ENCODE results near the gene ADAMTS7.
"Not testable (repeated sequence)": the region's sequence is repeated elsewhere in the genome, so short reads cannot be mapped to it uniquely, and the experiment has no call there.

ADAMTS7 gene

DNA sequence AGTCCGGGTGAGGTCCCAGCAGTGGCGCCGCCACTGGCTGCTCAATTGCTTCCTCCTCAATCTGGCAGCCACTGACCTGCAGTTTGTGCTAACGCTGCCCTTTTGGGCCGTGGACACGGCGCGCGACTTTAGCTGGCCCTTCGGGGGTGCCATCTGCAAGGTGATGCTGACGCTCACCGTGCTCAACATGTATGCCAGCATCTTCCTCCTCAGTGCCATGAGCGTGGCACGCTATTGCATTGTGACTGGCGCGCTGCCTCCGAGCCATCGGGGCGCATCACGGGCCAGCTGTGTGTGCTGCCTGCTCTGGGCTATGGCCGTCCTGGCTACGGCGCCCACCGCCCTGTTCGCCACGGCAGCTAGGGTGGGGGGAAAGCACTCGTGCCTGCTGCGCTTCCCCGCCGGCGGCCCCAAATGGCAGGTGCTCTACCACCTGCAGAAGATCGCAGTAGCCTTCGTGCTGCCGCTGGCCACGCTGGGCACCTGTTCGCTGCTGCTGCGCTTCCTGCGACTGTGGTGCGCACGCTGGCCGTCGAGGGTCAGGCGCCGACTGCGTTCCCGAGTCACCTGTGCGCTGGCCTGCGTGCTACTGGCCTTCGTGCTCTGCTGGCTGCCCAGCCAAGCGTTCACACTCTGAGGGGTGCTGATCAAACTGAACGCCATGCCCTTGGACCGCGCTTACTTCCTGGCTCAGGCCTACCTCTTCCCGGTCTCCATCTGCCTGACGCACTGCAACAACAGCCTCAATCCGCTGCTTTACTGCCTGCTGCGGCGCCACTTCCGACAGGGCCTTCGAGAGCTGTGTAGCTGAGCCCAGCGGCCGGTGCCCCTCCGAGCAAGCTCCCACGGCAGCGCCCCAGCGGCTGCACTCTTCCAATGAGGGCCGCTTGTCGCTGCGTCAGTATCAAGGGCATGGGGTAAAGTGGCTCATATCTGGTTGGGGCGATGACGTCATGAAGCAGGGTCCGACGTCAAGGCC lies 20.3 kb upstream of the ADAMTS7 start:
- no peak for DNase-seq

DNA sequence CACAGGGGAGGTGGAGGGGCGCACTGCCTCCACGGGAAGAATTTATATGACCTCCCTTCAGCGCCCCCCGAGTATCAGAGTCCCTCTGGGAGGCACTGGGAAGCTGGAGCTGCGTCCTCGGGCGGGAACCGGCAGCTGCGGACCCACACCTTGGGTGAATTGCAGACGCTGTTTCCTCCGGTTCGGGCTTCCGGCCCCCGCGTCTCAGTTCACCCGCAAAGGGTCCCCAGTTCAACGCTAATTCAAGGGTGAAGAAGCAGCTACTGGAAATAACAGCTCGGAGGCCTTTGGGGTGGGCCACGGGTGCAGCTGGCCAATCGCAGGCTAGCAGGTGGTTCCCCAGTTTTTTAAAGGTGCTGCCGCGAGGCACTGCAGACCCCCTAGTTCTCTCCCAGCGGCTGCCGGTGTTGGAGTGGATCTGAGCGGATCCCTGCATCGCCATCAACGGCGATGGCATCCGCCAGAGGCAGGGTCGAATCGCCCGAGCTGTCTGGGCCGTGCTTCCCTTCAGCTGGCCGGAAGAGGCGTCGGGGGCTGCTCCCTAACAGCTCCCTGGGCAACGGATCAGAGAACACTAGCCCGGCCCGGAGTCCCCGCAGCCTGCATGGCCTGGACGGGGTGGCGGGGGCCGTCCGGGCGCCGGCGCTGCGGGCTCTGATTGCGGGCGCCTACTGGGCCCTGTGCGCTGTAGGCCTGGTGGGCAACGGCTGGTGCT lies 19.4 kb upstream of the ADAMTS7 start:
- no peak for DNase-seq

DNA sequence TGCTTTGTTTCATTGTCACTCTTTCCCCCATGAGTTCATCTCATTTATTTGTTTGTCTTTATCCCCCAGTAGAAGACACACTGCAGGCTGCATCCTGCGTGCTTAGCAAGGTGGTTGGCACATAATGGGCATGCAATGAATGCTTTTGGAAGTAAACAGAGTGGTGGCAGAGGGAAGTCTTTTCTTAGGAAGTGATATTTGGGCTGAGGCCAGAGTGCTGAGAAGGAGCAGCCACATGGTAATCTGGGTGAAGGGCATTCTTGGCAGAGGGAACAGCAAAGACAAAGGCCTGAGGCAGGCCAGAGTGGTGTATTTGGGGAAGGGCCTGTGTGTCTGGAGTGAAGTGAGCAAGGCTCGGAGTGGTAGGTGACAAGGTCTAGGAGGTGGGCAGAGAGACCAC lies 17.7 kb upstream of the ADAMTS7 start:
- no peak for DNase-seq

DNA sequence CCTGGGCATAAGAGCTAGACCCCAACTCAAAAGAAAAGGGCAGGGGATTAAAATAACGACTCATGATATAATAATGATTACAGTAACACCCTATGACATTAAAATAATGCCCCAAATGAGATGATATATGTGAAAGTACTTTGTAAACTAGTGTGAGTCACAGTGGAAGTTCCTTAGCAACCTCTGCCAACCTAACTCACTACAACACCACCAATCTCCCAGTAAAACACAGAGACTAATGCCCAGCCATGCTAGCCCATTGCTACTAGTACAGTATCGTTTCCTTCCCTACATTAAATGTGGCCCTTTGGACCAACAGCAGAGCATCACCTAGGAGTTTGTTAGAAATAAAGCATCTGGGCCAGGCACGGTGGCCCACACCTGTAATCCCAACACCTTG lies 11.2 kb upstream of the ADAMTS7 start:
- no peak for DNase-seq

DNA sequence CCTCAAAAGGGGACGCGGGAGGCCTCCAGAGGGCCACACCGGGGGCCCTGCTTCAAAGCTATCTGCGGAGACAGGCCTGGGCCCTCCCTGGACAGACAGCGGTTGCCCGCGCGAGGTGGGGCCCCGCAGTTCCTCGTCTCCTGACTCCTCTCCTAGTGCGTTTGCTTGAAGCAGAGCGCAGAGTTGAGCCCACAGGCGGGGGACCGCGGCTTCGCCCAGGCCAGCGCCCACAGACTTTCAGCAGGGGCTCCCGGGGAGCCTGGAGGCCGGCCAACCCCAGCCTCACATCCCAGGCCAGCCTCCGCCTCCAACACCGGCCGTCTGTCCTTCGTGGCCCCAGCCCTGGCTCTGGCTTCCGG lies 540 bp upstream of the ADAMTS7 start:
- no peak for DNase-seq

DNA sequence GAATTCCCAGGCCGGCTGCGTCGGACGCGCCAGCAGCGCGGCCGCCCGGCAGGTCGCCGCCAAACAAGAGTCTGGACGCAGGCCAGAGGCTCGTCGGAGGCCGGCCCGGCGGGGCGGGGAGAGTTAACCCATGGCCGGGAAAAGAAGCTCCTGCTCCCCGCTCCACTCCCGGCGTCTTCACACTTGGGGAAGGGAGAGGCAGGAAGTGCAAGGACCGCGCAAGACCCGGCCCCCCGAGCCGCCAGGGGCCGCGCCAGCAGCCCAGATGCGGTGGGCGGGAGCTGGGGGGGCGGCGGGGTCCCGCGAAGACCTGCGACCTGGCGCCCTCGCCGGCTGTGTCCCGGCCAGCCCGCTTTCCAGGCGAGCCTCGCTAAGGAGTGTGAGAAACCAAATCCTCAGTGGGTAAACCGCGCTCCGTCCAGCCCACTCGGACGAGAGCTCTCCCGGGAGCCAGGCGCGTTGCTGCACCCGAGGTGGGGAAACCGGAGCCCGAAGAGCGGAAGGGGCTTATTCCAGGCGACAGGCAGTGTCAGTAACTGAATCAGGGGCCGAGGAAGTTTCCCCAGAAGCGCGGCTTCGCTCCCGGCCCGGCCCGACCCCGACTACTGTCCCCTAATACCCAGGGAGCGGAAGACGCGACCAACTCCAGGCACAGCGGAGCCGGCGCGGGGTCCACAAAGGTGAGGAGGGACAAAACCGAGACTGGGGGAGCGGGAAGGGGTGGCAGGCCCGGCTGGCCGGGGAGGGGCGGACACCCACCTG lies 721 bp downstream of the ADAMTS7 start:
- DNase-seq: peak in 1 of 2 experiments; percentile 10

DNA sequence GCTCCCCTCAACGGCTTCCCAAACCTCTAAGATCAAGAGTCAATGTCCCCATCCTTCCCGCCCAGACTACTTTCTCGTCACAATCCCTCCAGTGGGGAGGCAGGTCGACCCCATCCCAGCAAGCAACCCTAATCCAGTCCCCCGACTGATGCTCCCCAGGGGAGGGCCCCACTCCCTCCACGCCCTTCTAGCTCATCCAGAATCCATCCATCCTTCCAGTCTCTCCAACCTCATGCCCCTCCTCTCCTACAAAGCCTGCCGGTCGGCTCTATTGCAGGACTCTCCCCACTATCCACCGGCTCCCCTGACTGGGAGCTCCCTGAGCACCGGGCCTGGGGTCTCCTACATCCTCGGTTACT lies 1.3 kb downstream of the ADAMTS7 start:
- DNase-seq: no peak

DNA sequence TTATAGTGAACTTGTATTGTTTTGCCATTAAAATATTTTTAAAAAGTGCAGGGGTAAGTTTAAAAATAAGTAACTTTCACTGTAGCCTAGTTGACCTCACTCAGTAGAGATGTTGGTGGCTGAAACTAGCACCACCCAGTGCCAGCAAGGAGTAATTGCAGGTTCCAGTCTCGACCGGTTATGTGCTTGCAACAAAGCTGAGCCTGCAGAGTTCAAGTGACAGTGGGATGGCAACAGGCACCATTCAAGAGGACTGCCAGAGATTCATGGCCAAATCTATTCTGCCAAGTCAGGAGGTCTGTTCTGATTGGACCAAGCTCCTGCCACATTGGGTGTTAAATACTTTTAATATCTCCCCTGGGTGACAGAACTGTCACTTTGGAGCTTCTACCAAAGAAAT lies 2.7 kb downstream of the ADAMTS7 start:
- DNase-seq: no peak

DNA sequence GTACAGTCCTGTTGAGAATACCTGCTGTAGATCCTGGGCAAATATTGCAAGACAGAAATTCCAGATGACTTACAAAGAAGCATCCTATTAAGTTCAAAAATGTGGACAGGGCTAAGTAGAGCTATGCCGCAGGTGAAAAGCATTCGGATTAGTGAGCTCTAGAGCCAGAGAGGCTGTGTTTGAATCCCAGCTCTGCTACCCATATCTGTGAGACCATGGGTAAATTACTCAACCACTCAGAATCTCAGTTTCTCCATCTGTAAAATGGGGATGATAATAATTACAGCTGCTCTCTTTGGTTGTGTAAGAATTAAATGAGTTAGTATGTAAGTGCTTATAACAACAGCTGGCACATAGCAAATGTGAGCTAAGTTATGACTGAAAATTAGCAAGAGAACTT lies 3.9 kb downstream of the ADAMTS7 start:
- no peak for DNase-seq

DNA sequence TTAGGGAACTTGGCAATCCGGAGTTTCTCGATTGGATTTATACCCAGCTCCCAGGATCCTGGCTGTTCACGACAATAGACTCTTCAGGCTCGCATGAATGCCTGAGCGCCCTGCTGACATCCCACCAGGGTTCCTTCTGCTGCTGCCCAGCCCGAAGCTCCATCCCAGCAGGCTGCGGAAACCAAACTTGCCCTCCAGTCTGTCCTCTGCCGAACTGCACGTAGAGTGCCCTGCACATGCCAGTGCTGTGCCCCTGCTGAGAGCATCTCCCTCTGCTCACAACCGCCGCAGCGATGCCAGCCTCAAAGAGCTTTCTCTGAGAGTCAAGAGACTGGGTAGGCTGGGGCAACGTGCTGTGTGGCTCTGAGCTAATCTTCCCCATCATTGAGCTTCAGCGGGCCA lies 6.9 kb downstream of the ADAMTS7 start:
- DNase-seq: no peak

DNA sequence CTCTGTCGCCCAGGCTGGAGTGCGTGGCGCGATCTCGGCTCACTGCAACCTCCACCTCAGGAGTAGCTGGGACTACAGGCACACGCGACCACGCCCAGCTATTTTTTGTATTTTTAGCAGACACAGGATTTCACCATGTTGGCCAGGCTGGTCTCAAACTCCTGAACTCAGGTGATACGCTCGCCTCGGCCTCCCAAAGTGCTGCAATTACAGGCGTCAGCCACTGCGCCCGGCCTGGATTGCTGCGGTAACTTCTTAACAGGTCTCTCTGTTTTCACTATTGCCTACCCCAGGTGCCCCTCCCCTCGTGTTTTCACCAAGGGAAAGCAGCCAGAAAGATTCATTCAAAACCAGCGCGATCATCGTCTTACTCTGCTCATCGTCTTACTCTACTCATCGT lies 10.5 kb downstream of the ADAMTS7 start:
- DNase-seq: no peak

DNA sequence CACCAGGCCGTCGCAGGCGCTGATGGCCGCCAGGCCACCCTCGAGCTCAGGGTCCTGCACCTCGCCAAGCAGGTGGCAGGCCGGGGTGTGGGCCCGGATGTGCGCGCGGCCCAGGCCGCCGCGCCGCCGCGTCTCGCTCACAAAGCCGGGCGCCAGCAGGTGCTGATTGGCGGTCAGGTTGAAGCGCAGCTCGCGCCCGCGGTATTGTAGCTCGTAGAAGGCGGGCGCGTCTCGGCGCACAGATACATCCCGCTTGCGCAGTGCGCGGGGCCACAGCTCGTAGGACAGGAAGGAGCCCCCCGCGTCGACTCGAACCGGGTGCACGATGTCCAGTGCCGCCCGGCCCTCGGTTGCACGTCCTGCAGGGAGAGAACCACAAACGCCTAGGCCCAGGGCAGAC lies 11.1 kb downstream of the ADAMTS7 start:
- no peak for DNase-seq

DNA sequence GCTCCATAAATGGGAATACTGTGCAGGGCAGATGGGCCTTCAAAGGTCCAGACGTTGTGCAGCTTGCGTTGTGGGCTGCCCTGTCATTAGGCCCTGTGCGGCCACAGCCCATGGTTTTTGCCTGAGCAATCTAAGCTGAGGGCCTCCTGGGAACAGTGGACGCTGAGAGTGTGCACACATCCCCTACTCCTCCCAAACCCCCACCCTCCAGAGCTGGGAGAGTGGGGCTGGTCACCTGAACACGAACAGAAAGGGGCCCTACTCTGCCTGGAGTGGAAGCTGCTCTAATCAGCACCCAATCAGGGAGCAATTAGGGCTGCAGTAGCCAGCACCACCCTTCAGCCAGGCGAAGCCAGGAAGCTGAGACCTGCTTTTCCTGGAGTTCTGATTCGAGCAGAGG lies 12.2 kb downstream of the ADAMTS7 start:
- not testable (repeated sequence) for DNase-seq

DNA sequence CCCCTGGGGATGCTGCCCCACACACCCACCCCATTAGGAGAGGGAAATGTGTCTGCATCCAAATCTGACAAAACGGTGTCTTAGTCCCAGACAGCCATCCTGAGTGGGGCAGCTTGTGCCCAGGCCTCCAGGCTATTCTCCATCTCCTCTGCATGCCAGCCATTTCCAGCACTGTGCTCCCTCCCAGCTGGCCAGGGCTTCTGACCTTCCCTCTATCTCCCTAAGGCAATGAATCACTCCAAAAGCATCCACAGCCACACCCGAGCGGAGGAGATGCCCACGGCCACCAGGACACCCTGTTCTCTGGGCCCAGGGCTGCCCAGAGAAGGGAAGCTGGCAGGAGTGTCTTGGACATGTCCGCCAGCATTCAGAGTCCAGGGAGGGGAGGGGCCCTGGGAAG lies 12.9 kb downstream of the ADAMTS7 start:
- not testable (repeated sequence) for DNase-seq

DNA sequence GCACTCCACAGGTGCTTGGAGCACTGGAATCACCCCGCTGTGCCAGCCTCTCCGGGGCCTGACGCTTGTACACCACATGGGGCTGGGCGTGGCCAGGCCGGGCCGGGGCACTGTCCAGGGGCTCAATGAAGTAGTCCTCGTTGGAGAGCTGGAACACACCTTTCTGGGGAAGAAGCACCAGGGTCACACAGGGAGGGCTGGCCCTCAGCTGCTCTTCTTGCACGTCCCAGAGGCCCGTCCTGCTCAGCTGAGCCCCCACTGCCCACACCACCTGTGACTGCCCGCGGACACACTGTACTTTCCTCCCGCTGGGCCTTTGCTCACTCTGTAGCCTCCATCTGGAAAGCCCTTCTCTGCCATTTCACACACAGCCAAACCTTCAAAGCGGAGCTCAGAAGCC lies 13.3 kb downstream of the ADAMTS7 start:
- no peak for DNase-seq

DNA sequence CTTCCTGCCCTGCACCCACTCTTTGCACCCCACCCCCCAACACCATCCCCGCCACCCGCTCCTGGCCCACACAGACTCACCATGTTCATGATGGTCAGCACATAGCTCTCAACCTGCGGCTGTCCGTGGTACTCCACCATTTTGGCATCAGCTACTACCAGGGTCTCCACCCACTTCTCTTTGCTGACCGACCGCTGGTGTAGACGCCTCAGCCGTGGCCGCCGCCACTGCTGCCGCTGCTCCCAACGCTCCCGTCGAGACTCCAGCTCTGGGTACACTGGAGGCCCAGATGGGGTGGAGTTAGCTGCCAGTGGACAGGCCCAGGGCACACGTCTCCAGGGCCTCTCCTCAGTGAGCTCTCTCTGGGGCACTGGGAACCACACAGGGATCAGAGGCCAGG lies 14.8 kb downstream of the ADAMTS7 start:
- DNase-seq: no peak

DNA sequence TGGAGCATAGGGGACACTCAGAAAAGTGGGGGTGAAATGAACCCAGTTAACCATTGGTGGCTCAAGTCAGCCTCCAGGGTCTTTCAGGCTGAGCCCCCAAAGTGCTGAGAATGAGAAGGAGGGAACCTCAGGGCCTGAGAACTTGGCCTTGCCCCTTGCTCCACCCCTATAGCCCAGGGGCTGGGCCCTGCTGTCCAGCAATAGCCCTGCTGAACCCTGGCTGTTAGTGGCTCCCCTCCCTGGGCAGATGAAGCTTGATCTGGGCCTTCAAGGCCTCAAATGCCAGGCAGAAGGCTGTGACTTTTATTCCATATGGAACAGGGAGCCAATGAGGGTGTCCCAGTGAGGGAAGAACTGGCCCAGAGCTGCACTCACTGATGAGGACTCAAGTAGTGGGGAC lies 16.2 kb downstream of the ADAMTS7 start:
- DNase-seq: no peak

DNA sequence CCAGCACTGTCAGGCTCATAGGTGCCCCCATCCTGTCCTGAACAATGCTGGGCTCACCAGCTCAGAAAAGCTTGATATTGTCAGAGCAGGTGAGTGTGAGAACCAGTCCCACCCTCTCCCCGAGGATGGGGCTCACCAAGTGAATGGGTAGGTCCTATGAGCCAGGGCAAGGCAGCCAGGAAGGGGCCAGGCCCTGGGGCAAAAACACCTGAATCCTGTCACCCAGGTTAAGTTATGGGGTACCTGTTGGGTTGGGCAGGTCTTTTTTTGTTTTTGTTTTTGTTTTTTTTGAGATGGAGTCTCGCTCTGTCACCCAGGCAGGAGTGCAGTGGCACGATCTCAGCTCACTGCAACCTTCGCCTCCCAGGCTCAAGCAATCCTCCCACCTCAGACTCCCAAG lies 16.8 kb downstream of the ADAMTS7 start:
- DNase-seq: not testable (repeated sequence)

DNA sequence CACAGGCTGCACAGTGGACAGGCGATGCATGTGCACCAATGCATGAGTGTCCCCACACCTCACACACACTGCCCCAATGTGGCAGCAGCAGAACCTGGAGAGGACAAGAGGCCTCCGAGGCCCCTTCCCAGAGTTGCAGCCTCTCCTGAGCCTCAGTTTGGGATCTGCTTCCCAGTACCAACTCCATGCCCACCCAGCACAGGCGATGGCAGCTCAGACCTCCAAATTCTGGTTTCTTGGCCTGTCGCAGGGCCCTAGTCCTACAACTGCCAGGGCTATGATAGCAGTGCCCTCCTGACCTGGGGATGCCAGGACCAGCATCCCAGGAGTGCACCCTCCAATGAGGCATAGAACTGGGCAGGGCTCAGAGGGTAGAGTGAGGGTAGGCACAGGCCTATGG lies 19.9 kb downstream of the ADAMTS7 start:
- DNase-seq: no peak

DNA sequence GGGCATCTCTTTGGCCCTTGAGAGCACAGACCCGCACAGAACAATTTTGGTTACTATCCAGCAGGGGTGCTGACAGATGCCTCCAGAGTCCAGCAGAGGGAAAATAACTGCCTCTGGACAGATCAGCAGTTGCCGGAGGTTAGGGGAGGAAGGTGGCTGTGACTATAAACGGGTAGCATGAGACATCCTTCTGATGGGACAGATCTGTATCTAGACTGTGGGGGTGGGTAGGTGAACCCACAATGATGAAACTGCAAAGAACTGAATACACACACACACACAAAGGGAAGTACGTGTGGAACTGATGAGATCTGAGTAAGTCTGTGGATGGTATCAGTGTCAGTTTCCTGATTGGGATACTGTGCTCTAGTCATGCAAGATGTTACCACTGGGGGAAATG lies 21.2 kb downstream of the ADAMTS7 start:
- DNase-seq: no peak

DNA sequence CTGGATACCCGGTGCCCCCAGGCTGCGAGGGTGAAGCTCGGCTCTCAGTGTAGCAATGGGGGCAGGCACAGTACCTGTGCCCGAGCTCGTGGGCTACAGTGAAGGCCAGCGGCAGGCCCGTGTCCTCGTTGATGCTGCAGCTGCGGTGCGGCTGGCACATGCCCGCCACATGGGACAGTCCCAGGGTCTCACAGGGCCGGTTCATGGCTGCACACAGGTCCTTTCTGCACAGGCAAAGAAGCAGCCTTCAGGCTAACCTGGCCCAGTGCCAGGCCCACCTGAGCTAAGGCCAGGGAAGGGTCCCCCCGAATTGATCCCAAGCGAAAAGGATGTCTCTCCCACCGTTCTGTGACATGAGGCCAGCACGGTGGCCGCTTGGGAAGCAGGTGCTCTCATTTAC lies 21.6 kb downstream of the ADAMTS7 start:
- DNase-seq: no peak

DNA sequence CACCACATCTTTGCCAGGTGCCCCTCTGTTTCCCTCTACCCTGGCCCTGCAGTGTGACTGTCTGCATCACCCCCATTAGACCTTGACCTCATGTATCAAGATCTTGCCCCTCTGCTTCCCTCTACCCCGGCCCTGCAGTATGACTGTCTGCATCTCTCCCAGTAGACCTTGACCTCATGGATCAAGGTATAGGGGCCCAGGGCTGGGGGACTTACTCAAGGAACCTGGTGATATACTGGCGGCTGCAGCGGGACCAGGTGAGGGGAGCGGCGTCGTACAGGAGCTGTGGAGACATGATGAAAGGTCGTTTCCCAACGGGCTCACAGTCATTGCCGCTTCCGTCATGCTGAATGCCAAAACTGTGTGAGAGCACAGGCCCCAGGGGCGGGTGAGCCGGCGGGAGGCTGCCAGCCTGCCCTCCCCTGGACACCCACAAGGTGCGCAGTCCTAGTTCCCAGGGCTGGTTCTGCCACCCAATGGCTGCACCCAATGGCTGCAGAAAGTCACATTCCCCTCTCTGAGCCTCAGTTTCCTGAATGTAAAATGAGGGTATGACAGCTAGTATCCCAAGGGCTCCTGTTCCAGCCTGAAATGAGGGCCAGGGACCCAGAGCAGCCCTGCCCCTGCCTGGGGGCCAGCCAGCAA lies 23.1 kb downstream of the ADAMTS7 start:
- DNase-seq: no peak

DNA sequence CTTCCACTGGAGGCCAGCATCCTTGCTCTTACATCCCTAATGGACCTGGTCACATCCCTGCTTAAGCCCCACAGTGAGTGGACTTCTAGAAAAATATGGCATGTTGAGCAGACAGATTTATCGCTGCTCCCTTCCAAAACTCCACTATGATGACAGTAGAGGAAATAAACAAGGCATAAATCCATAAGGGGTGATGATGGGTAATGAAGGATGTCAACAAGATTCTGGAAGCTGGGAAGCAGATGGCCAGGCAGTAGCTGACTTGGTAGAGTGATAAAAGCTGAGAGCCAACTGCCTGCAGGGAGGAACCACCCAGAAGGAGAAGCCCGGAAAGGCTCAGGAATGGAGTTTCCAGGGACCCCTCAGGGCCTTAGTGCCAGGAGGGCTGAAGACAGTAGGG lies 28.9 kb downstream of the ADAMTS7 start:
- DNase-seq: not testable (repeated sequence)
